Activated B cell treated with CpG ODN at 0.5 μM for 24 hours (primary cell): ENCODE measurements around the gene TCFL5. TPM values are rescaled to one million over a fixed set of nuclear protein-coding genes. Genes with fewer than 3 reads are reported as not detected.

ENCODE experiments used
- ATAC-seq: fragments of 200-7000 bp; cut with Tn5 transposase; one replicate; pipeline ENCODE4 v1.10.0; 2021; ENCODE audit warnings: low read depth, mild to moderate bottlenecking, moderate library complexity
- CTCF ChIA-PET: fragments of 350-600 bp; sonication (Branson Sonifier 250); formaldehyde crosslinking; loops from one replicate; lab custom pipeline; 2021; ENCODE audit warnings: antibody characterized with exemption; lab: Charles Lee
- POLR2A ChIA-PET: fragments of 350-600 bp; sonication (Branson Sonifier 250); formaldehyde crosslinking; loops from one replicate; lab custom pipeline; 2021; ENCODE audit warnings: antibody characterized with exemption; lab: Charles Lee
- DNase-seq: peaks from one replicate; pipeline ENCODE4 v3.0.0; 2022
- H3K27ac Mint-ChIP-seq: one replicate; pipeline ENCODE4 v1.8.0; 2020; ENCODE audit warnings: mixed read lengths
- H3K27me3 Mint-ChIP-seq: one replicate; pipeline ENCODE4 v1.8.0; 2021; ENCODE audit warnings: mixed read lengths
- H3K36me3 Mint-ChIP-seq: one replicate; pipeline ENCODE4 v1.8.0; 2021; ENCODE audit warnings: low read depth, mixed read lengths
- H3K4me1 Mint-ChIP-seq: one replicate; pipeline ENCODE4 v1.8.0; 2021; ENCODE audit warnings: mixed read lengths
- H3K4me3 Mint-ChIP-seq: one replicate; pipeline ENCODE4 v1.8.0; 2020; ENCODE audit warnings: mild to moderate bottlenecking, mixed read lengths
- H3K9me3 Mint-ChIP-seq: one replicate; pipeline ENCODE4 v1.8.0; 2020; ENCODE audit warnings: mixed read lengths
- CTCF ChIP-seq: fragments of 200-600 bp; IDR thresholded peaks from one replicate; pipeline ENCODE4 v1.8.0; 2022; ENCODE audit warnings: antibody characterized with exemption, mild to moderate bottlenecking
- intact Hi-C: fragments of 100-400 bp; cut with micrococcal nuclease; formaldehyde crosslinking; loops from one replicate; pipeline ENCODE4 v1.15.1; 2024
- total RNA-seq: library from RNA; stranded (reverse); gene quantifications from 2 replicates; pipeline ENCODE4 v1.2.3, GENCODE V29; 2022

Gene TCFL5
- total RNA-seq, 1 donor from 2014 or later, result 54.5 TPM

GRCh38 chr20:62839261-62839660, 22.4 kb downstream of the TCFL5 start:
- Mint-ChIP-seq H3K4me3 (no peak overlapping the region), H3K27me3 (no peaks in the 10 kb centered on the region), H3K4me1 (peaks cover 35% of the 10 kb centered on the region), H3K9me3 (no peaks in the 10 kb centered on the region), H3K36me3 (peaks cover 26% of the 10 kb centered on the region), H3K27ac (no peak overlapping the region)
- CTCF ChIA-PET, result no interaction called here
- TF ChIP-seq CTCF, result no peak
- intact Hi-C loops, result no loop called here
- POLR2A ChIA-PET, result interaction anchor here (1.4 to 1.6 kb wide), 2 partner anchors 19 to 20 kb away, joined by 5 to 6 read pairs; no protein-coding TSS in a partner anchor
- ATAC-seq, result no peak
- no peak for DNase-seq

DNA sequence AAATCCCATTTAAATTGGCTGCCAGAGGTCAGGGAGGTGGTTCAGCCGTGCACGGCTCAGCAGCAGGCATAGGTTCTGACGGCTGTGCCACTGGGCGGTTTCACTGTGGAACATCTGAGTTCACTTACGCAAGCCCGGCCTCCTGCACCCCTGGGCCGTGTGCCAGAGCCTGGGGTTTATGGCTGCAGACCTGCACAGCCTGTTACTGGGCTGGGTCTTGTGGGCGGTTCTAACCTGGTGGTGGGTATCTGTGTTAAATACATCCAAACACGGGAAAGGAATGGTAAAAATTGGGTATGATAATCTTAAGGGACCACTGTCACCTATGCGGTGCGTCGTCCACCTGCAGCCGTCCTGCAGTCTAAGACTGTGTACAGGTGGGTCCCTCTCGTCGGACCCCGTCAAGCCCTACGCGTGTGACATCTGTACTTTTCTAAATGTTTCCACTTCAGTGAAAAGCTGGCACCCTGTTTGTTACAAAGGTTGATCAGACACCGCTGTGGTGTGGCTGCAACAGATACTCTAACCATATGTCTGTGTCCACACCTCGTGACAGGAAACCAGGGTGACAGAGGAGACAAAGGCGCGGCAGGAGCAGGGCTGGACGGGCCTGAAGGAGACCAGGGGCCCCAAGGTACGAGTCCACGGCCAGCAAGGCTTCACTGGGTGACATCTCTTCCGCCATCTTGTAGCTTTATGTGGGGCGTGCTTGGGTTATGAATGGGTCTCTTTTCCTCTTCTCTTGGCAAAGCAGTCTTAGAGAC, 23.3 kb downstream of the TCFL5 start:
- no peak for TF ChIP-seq CTCF
- Mint-ChIP-seq H3K27ac (peak overlapping the region; percentile 90), H3K9me3 (no peaks in the 10 kb centered on the region), H3K36me3 (peaks cover 18% of the 10 kb centered on the region), H3K4me3 (peak overlapping the region; percentile 59), H3K27me3 (no peaks in the 10 kb centered on the region), H3K4me1 (peaks cover 42% of the 10 kb centered on the region)
- CTCF ChIA-PET, result no interaction called here
- POLR2A ChIA-PET, result interaction anchor here (0.5 to 1.6 kb wide), 6 partner anchors 9 to 23 kb away, joined by 3 to 6 read pairs (median 4); partner anchors contain the start of gene TCFL5
- intact Hi-C loops, result no loop called here
- ATAC-seq (peak; percentile 89), DNase-seq (peak; percentile 50)

GRCh38 chr20:62837790-62838127, 23.9 kb downstream of the TCFL5 start:
- ChIA-PET POLR2A (interaction anchor here (0.7 to 1.5 kb wide), 6 partner anchors 9 to 24 kb away, joined by 3 to 6 read pairs (median 4); partner anchors contain the start of gene TCFL5), CTCF (no interaction called here)
- TF ChIP-seq CTCF, result no peak
- intact Hi-C loops, result no loop called here
- no peaks in the 10 kb centered on the region for H3K9me3 Mint-ChIP-seq
- DNase-seq (no peak), ATAC-seq (peak; percentile 22)
- peaks cover 48% of the 10 kb centered on the region for H3K4me1 Mint-ChIP-seq
- H3K4me3 Mint-ChIP-seq, result peak overlapping the region; percentile 59
- H3K27me3 Mint-ChIP-seq, result no peaks in the 10 kb centered on the region
- H3K36me3 Mint-ChIP-seq, result peaks cover 18% of the 10 kb centered on the region
- peak overlapping the region; percentile 90 for H3K27ac Mint-ChIP-seq

DNA sequence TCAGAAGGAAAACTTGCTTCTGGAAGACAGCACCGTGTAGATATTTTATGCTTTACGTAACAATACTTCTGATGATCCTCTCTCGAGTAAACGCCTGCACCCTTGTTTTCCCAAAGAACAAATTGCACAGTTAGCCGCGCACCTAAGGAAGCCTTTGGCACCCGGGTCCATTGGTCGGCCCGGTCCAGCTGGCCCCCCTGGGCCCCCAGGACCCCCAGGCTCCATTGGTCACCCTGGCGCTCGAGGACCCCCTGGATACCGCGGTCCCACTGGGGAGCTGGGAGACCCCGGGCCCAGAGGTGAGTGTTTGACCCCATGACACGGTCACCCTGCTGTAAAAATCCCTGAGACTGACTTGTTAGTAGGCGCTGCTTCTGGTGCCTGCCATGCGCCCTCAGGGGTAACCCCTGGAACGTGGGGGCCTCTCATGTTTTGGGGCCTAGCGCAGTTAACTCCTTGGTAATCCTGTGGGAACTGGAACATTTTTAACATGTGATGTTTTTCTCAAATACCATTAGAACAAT, 24.6 kb downstream of the TCFL5 start:
- CTCF ChIA-PET, result no interaction called here
- no peak for TF ChIP-seq CTCF
- peaks cover 55% of the 10 kb centered on the region for H3K4me1 Mint-ChIP-seq
- ATAC-seq (no peak), DNase-seq (no peak)
- no peak overlapping the region for H3K4me3 Mint-ChIP-seq
- peak overlapping the region; percentile 90 for H3K27ac Mint-ChIP-seq
- POLR2A ChIA-PET, result interaction anchor here (0.7 kb wide), 2 partner anchors 11 to 22 kb away, joined by 3 to 4 read pairs; no protein-coding TSS in a partner anchor
- H3K36me3 Mint-ChIP-seq, result peaks cover 18% of the 10 kb centered on the region
- H3K9me3 Mint-ChIP-seq, result no peaks in the 10 kb centered on the region
- no peaks in the 10 kb centered on the region for H3K27me3 Mint-ChIP-seq
- intact Hi-C loops, result no loop called here
